Measurements from ENCODE around the gene OR51E2. TPM values are rescaled to one million over a fixed set of nuclear protein-coding genes. Genes with fewer than 3 reads are reported as not detected.

OR51E2 gene
- total and polyA plus RNA-seq, 7 donors: 0.63 to 24.8 (median 2.5) TPM; not detected in 2

- Histone ChIP-seq H3K27me3 (no peaks in the 10 kb centered on the region), H3K36me3 (no peaks in the 10 kb centered on the region), H3K4me1 (no peaks in the 10 kb centered on the region), H3K4me3 (no peak overlapping the region), H3K9me3 (no peaks in the 10 kb centered on the region), H3K27ac (no peak overlapping the region)
- no peak for DNase-seq
- WGBS, 2 donors: 64 to 92% methylated on average over 2 of the region's 2 CpGs
- intact Hi-C loops (cut with DNase I): no loop called here
- TF ChIP-seq EP300 (IDR thresholded peaks at IDR 0.05): no peak
- no peak for TF ChIP-seq POLR2A (IDR thresholded peaks at IDR 0.05)
- TF ChIP-seq CTCF (IDR thresholded peaks at IDR 0.05): no peak
- TF ChIP-seq POLR2AphosphoS5 (IDR thresholded peaks at IDR 0.05): no peak
Measured at GRCh38 chr11:4654635-4655369, 42.9 kb downstream of the OR51E2 start.

- Histone ChIP-seq H3K36me3 (no peaks in the 10 kb centered on the region), H3K27me3 (no peaks in the 10 kb centered on the region), H3K4me1 (peaks cover 0 to 53% (median 47%) of the 10 kb centered on the region in 4 donors), H3K27ac (peak overlapping the region in 2 of 4 donors; percentile 7 to 72), H3K9me3 (no peaks in the 10 kb centered on the region), H3K4me3 (no peak overlapping the region)
- WGBS, 2 donors: 75 to 85% methylated on average over 4 of the region's 4 CpGs
- intact Hi-C loops (cut with DNase I): no loop called here
- no peak for DNase-seq
- TF ChIP-seq POLR2AphosphoS5 (IDR thresholded peaks at IDR 0.05): no peak
- TF ChIP-seq EP300 (IDR thresholded peaks at IDR 0.05): no peak
- no peak for TF ChIP-seq CTCF (IDR thresholded peaks at IDR 0.05)
- TF ChIP-seq POLR2A (IDR thresholded peaks at IDR 0.05): no peak
Measured at GRCh38 chr11:4647766-4648165, 49.9 kb downstream of the OR51E2 start.

GRCh38 chr11:4645974-4646373 lies 51.7 kb downstream of the OR51E2 start:
- TF ChIP-seq EP300 (IDR thresholded peaks at IDR 0.05): peak in 1 of 4 donors; percentile 28
- TF ChIP-seq POLR2AphosphoS5 (IDR thresholded peaks at IDR 0.05): peak in 3 of 4 donors; percentile 8 to 53 (median 35)
- no peak for TF ChIP-seq POLR2A (IDR thresholded peaks at IDR 0.05)
- no peak for TF ChIP-seq CTCF (IDR thresholded peaks at IDR 0.05)
- Histone ChIP-seq H3K4me3 (no peak overlapping the region), H3K9me3 (no peaks in the 10 kb centered on the region), H3K4me1 (peaks cover 0 to 53% (median 47%) of the 10 kb centered on the region in 4 donors), H3K27me3 (no peaks in the 10 kb centered on the region), H3K27ac (peak overlapping the region; percentile 34 to 81 (median 70)), H3K36me3 (no peaks in the 10 kb centered on the region)
- no peak for DNase-seq
- 82% methylated on average over 2 of the region's 2 CpGs for WGBS, 2 donors
- intact Hi-C loops (cut with DNase I): no loop called here

- 68 to 71% methylated on average over 4 of the region's 4 CpGs for WGBS, 2 donors
Measured at GRCh38 chr11:4644233-4644632, 53.4 kb downstream of the OR51E2 start.

More at GRCh38 chr11:4644233-4644632, 53.4 kb downstream of the OR51E2 start:
- no peak for DNase-seq
- no peaks in the 10 kb centered on the region for H3K27me3 ChIP-seq
- TF ChIP-seq EP300 (IDR thresholded peaks at IDR 0.05) (no peak), POLR2A (IDR thresholded peaks at IDR 0.05) (no peak), CTCF (IDR thresholded peaks at IDR 0.05) (no peak), POLR2AphosphoS5 (IDR thresholded peaks at IDR 0.05) (no peak)
- intact Hi-C loops (cut with DNase I): loop anchor here (5.0 kb wide), 1 partner anchor 53 kb away; the partner anchor contains the start of gene OR51E2
- H3K4me3 ChIP-seq: no peak overlapping the region
- peaks cover 0 to 53% (median 47%) of the 10 kb centered on the region in 4 donors for H3K4me1 ChIP-seq
- H3K36me3 ChIP-seq: no peaks in the 10 kb centered on the region
- peak overlapping the region in 1 of 4 donors; percentile 72 for H3K27ac ChIP-seq
- no peaks in the 10 kb centered on the region for H3K9me3 ChIP-seq

Measured in sigmoid colon (tissue), 7 donors.